ENCODE measurements around the gene PPP1R3F.

GRCh38 chrX:49238735-49239134 lies 30.9 kb upstream of the PPP1R3F start:
- no peak for TF ChIP-seq CTCF (conservative IDR thresholded peaks at IDR 0.05)
- no peak for TF ChIP-seq EZH2 (IDR thresholded peaks at IDR 0.05; ENCODE audit: low read depth)
